ENCODE measurements around the gene ICAM4. TPM values are rescaled to one million over a fixed set of nuclear protein-coding genes. Genes with fewer than 3 reads are reported as not detected.

The ICAM4 gene
- total and polyA plus RNA-seq, 2 donors (not counting 3 experiments of a cell fraction or from before 2014, with no cell fraction given): 0.44 to 0.49 TPM

DNA sequence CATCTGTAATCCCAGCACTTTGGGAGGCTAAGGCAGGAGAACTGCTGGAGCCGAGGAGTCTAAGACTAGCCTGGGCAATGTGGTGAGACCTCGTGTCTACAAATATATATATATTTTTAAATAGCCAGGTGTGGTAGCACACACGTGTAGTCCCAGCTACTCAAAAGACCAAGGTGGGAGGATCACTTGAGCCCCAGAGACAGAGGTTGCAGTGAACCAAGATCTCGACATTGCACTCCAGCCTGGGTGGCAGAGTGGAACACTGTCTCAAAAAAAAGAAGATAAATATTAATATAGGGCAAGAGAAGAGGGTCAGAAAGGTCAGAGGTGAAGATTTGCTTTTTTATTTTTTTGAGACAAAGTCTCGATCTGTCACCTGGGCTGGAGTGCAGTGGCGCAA is 40.2 kb upstream of the ICAM4 start:
- Histone ChIP-seq H2AFZ (ENCODE audit: low read depth, low read length) (no peak overlapping the region), H3K79me2 (ENCODE audit: control insufficient read depth, insufficient read depth, low read length) (no peaks in the 10 kb centered on the region), H3K9me3 (replicated peaks; ENCODE audit: control insufficient read depth, insufficient read depth, low read length) (no peaks in the 10 kb centered on the region), H3K36me3 (ENCODE audit: control insufficient read depth in 2 of 2, extremely low read depth in 1 of 2, insufficient read depth in 2 of 2, low read length in 2 of 2) (no peaks in the 10 kb centered on the region), H3K4me1 (ENCODE audit: control insufficient read depth, extremely low read depth, insufficient read depth, low read length) (no peaks in the 10 kb centered on the region), H3K4me3 (replicated peaks in 1 of 3; ENCODE audit: insufficient read depth in 1 of 3, low read depth in 1 of 3, low read length in 3 of 3) (no peak overlapping the region), H4K20me1 (replicated peaks; ENCODE audit: control insufficient read depth, extremely low read depth, insufficient read depth, low read length) (no peaks in the 10 kb centered on the region), H3K4me2 (ENCODE audit: insufficient read depth, low read length) (no peak overlapping the region), H3K27me3 (ENCODE audit: control insufficient read depth in 2 of 2, insufficient read depth in 2 of 2, low read length in 2 of 2) (no peaks in the 10 kb centered on the region), H3K9me1 (replicated peaks; ENCODE audit: control insufficient read depth, extremely low read depth, insufficient read depth, low read length) (no peaks in the 10 kb centered on the region), H3K27ac (ENCODE audit: insufficient read depth, low read depth, low read length) (no peak overlapping the region), H3K9ac (replicated peaks; ENCODE audit: extremely low read depth, insufficient read depth, low read length) (no peak overlapping the region)
- intact Hi-C loops (cut with micrococcal nuclease) (no loop called here), dilution Hi-C loops (cut with MboI; ENCODE audit: extremely low pct_ligation_motif_present, low sequenced_read_pairs) (no loop called here)
- DNase-seq (ENCODE audit: low read depth, low spot score) (no peak), FAIRE-seq (no peak)
- BruUV-seq (replicated peaks): no TSS peak
- no peak for TF ChIP-seq JUN (IDR thresholded peaks at IDR 0.05; ENCODE audit: borderline replicate concordance, insufficient read depth, insufficient read length, low read depth)
- TF ChIP-seq POLR2A (IDR thresholded peaks at IDR 0.05; ENCODE audit: low read depth, low read length): no peak
- no peak for TF ChIP-seq POLR2AphosphoS5 (IDR thresholded peaks at IDR 0.05; ENCODE audit: insufficient read depth, low read depth, low read length)
- TF ChIP-seq MYC (IDR thresholded peaks at IDR 0.05; ENCODE audit: low read depth, low read length): no peak
- no peak for TF ChIP-seq GATA2 (IDR thresholded peaks at IDR 0.05; ENCODE audit: insufficient read depth, insufficient read length, low read depth, low read length)
- no peak for TF ChIP-seq EZH2 (IDR thresholded peaks at IDR 0.05; ENCODE audit: borderline replicate concordance, low read depth, low read length, severe bottlenecking)
- TF ChIP-seq, protein P1, sequence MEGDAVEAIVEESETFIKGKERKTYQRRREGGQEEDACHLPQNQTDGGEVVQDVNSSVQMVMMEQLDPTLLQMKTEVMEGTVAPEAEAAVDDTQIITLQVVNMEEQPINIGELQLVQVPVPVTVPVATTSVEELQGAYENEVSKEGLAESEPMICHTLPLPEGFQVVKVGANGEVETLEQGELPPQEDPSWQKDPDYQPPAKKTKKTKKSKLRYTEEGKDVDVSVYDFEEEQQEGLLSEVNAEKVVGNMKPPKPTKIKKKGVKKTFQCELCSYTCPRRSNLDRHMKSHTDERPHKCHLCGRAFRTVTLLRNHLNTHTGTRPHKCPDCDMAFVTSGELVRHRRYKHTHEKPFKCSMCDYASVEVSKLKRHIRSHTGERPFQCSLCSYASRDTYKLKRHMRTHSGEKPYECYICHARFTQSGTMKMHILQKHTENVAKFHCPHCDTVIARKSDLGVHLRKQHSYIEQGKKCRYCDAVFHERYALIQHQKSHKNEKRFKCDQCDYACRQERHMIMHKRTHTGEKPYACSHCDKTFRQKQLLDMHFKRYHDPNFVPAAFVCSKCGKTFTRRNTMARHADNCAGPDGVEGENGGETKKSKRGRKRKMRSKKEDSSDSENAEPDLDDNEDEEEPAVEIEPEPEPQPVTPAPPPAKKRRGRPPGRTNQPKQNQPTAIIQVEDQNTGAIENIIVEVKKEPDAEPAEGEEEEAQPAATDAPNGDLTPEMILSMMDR (IDR thresholded peaks at IDR 0.05; ENCODE audit: extremely low read depth in 1 of 2, insufficient read depth in 1 of 2, low read depth in 1 of 2, low read length in 2 of 2): no peak
- TF ChIP-seq, protein P2, sequence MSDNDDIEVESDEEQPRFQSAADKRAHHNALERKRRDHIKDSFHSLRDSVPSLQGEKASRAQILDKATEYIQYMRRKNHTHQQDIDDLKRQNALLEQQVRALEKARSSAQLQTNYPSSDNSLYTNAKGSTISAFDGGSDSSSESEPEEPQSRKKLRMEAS (IDR thresholded peaks at IDR 0.05; ENCODE audit: insufficient read depth, insufficient read length): no peak
- TF ChIP-seq FOS (IDR thresholded peaks at IDR 0.05; ENCODE audit: borderline replicate concordance, insufficient read depth, low read length): no peak
- POLR2A ChIA-PET: no interaction called here
- CTCF ChIA-PET: interaction anchor here (0.8 to 3.0 kb wide), 3 partner anchors 18 to 316 kb away, joined by 3 to 12 read pairs (median 4); no protein-coding TSS in a partner anchor
